Spleen (tissue), 7 donors: ENCODE measurements around the gene PXDN.

Source experiments
- CTCF ChIP-seq, 11 experiments: fragments of 200-600 bp in 7 of 11; fragments of 450-650 bp in 4 of 11; sonication (generic) in 4 of 11; IDR thresholded peaks in 8 of 11; conservative IDR thresholded peaks in 3 of 11; 1 replicate in 7 of 11; 2 replicates in 4 of 11; pipeline versions ENCODE4 v1.4.0 to v1.8.0; 2016 to 2021; ENCODE audit warnings: antibody characterized with exemption in 11 of 11, inconsistent platforms in 4 of 11, mild to moderate bottlenecking in 1 of 11
- POLR2A ChIP-seq, 3 donors: fragments of 450-650 bp; IDR thresholded peaks; one replicate each; pipeline ENCODE4 v1.5.1; 2017; ENCODE audit warnings: antibody characterized with exemption in 3 of 3, mild to moderate bottlenecking in 1 of 3
- POLR2AphosphoS5 ChIP-seq, 3 donors: sonication (generic); formaldehyde crosslinking; IDR thresholded peaks; one replicate each; pipeline ENCODE4 v1.5.1; 2017; ENCODE audit warnings: antibody characterized with exemption in 3 of 3
- donor health status: DM: no; HTN: no; CAD: no; lungs with moderate emphysema.
- donor health status: DM: no; HTN: no; CAD: no.
- donor health status: DM: no; HTN: no; CAD: no.

GRCh38 chr2:1632002-1632348 is 112.3 kb downstream of the PXDN start:
- TF ChIP-seq CTCF (IDR thresholded peaks at IDR 0.05 in 8 of 11, conservative IDR thresholded peaks at IDR 0.05 in 3 of 11) (no peak), POLR2AphosphoS5 (IDR thresholded peaks at IDR 0.05) (no peak), POLR2A (IDR thresholded peaks at IDR 0.05) (no peak)
